Natural killer cell (primary cell): ENCODE data around the gene APBA2. TPM values are rescaled to one million over a fixed set of nuclear protein-coding genes. Genes with fewer than 3 reads are reported as not detected.

Experiments
- ATAC-seq, 3 donors: fragments of 150-1000 bp in 2 of 3; fragments of 200-7000 bp in 1 of 3; cut with Tn5 transposase; 1 replicate in 1 of 3; 2 replicates in 2 of 3; pipeline ENCODE4 v1.10.0; 2021; ENCODE audit warnings: mild to moderate bottlenecking in 2 of 3, moderate library complexity in 2 of 3
- DNase-seq, 2 donors: peaks; one replicate each; pipeline versions ENCODE4 v3.0.0 to v3.0.0-alpha.2; 2013 to 2021; ENCODE audit warnings: mixed read lengths in 1 of 2
- H3K27ac ChIP-seq: one replicate; pipeline ENCODE4 v1.5.1; 2013; ENCODE audit warnings: mild to moderate bottlenecking, low read length
- H3K27me3 ChIP-seq: one replicate; pipeline ENCODE4 v1.6.1; 2013; ENCODE audit warnings: low read length; ENCODE audit not compliant: control insufficient read depth, insufficient read depth
- H3K36me3 ChIP-seq: one replicate; pipeline ENCODE4 v1.6.1; 2013; ENCODE audit warnings: low read length; ENCODE audit not compliant: control insufficient read depth, insufficient read depth
- H3K4me1 ChIP-seq: one replicate; pipeline ENCODE4 v1.6.1; 2013; ENCODE audit warnings: low read length; ENCODE audit not compliant: control insufficient read depth, insufficient read depth
- H3K4me3 ChIP-seq: one replicate; pipeline ENCODE4 v1.5.1; 2013; ENCODE audit warnings: low read length
- H3K9me3 ChIP-seq: one replicate; pipeline ENCODE4 v1.6.1; 2013; ENCODE audit warnings: low read length; ENCODE audit not compliant: control insufficient read depth, insufficient read depth
- H3K27ac Mint-ChIP-seq, 2 donors: one replicate each; pipeline ENCODE4 v1.8.0; 2022; ENCODE audit warnings: mild to moderate bottlenecking in 2 of 2, mixed read lengths in 2 of 2, moderate library complexity in 1 of 2
- H3K27me3 Mint-ChIP-seq, 2 donors: one replicate each; pipeline ENCODE4 v1.8.0; 2022; ENCODE audit warnings: low read depth in 2 of 2, mixed read lengths in 2 of 2
- H3K36me3 Mint-ChIP-seq: one replicate; pipeline ENCODE4 v1.8.0; 2022; ENCODE audit warnings: mixed read lengths
- H3K4me1 Mint-ChIP-seq, 2 donors: one replicate each; pipeline ENCODE4 v1.8.0; 2022; ENCODE audit warnings: mixed read lengths in 2 of 2
- H3K4me3 Mint-ChIP-seq: one replicate; pipeline ENCODE4 v1.8.0; 2022; ENCODE audit warnings: mild to moderate bottlenecking, moderate library complexity, mixed read lengths
- H3K9me3 Mint-ChIP-seq, 2 donors: one replicate each; pipeline ENCODE4 v1.8.0; 2022; ENCODE audit warnings: mixed read lengths in 2 of 2
- WGBS: methylation state at CpG from one replicate; pipeline ENCODE4 v1.1.7; 2013; ENCODE audit warnings: missing lambda C conversion rate; ENCODE audit not compliant: insufficient coverage; 5-methylcytosine and 5-hydroxymethylcytosine counted together
- intact Hi-C: fragments of 100-400 bp; cut with micrococcal nuclease; formaldehyde crosslinking; loops from one replicate; pipeline ENCODE4 v1.14.2; 2022
- total RNA-seq, 4 donors: library from RNA; stranded (reverse); fragments of 120-200 nt in 1 of 4; gene quantifications; one replicate each; pipeline versions ENCODE4 v1.2.3 to v1.2.4, GENCODE V29; 2013 to 2022
- TF ChIP-seq, protein P1 (sequence below): fragments of 200-600 bp; IDR thresholded peaks from one replicate; pipeline ENCODE4 v1.8.0; 2022; ENCODE audit warnings: antibody characterized with exemption

The APBA2 gene
- total RNA-seq, 3 donors from 2014 or later (not counting 1 experiment from before 2014, with no cell fraction given) = 96.4 to 119 (median 97.9) TPM

DNA sequence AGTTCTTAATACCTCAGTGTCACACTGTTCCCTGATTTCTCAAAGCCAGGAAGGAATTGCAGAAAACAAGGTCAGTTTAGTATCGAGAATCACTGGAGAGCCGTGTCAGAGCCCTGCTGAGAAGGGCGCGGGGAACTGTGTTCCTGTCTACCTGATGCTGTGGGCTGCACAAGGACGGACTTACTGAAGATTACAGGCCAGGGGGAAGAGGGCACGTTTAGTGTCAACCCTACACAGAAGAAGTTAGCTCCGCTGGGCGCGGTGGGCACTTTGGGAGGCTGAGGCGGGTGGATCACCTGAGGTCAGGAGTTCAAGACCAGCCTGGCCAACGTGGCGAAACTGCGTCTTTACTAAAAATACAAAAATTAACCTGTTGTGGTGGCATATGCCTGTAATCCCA is 104.1 kb downstream of the APBA2 start:
- DNase-seq = no peak
- Mint-ChIP-seq H3K4me1 (peaks cover 68 to 80% of the 10 kb centered on the region in 2 donors), H3K36me3 (no peaks in the 10 kb centered on the region), H3K4me3 (no peak overlapping the region), H3K9me3 (no peaks in the 10 kb centered on the region), H3K27me3 (no peaks in the 10 kb centered on the region), H3K27ac (peak overlapping the region; percentile 80 to 90)
- Histone ChIP-seq H3K4me1 (peaks cover 54% of the 10 kb centered on the region), H3K36me3 (no peaks in the 10 kb centered on the region), H3K27ac (no peak overlapping the region), H3K9me3 (no peaks in the 10 kb centered on the region), H3K27me3 (no peaks in the 10 kb centered on the region), H3K4me3 (no peak overlapping the region)
- intact Hi-C loops = loop anchor here (5.0 kb wide), 2 partner anchors 33 to 42 kb away; no protein-coding TSS in a partner anchor
- TF ChIP-seq, protein P1, sequence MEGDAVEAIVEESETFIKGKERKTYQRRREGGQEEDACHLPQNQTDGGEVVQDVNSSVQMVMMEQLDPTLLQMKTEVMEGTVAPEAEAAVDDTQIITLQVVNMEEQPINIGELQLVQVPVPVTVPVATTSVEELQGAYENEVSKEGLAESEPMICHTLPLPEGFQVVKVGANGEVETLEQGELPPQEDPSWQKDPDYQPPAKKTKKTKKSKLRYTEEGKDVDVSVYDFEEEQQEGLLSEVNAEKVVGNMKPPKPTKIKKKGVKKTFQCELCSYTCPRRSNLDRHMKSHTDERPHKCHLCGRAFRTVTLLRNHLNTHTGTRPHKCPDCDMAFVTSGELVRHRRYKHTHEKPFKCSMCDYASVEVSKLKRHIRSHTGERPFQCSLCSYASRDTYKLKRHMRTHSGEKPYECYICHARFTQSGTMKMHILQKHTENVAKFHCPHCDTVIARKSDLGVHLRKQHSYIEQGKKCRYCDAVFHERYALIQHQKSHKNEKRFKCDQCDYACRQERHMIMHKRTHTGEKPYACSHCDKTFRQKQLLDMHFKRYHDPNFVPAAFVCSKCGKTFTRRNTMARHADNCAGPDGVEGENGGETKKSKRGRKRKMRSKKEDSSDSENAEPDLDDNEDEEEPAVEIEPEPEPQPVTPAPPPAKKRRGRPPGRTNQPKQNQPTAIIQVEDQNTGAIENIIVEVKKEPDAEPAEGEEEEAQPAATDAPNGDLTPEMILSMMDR = no peak
- no peak for ATAC-seq
- WGBS = 95% methylated on average over 13 of the region's 13 CpGs

DNA sequence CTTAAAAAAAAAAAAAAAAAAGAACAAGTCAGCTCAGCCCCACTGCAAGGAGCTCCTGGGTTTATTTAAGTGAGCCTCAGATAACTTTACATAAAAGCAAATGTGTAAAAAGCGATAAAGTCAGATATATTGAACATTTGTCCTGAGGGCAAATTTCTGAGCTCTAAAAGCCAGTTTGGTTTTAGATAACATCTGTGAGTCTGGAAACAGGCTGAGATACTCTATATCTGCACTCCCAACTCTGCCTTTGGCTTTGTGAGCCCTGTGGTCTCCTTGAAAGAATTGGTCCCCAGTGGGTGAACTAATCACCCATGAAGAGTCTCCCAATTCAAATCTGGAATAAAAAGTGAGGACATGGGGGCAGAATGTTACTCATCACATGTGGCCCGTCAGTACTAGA is 104.6 kb downstream of the APBA2 start:
- no peaks in the 10 kb centered on the region for H3K27me3 ChIP-seq
- peaks cover 54% of the 10 kb centered on the region for H3K4me1 ChIP-seq
- intact Hi-C loops = loop anchor here (5.0 kb wide), 2 partner anchors 33 to 42 kb away; no protein-coding TSS in a partner anchor
- no peaks in the 10 kb centered on the region for H3K9me3 ChIP-seq
- H3K27ac ChIP-seq = no peak overlapping the region
- Mint-ChIP-seq H3K36me3 (no peaks in the 10 kb centered on the region), H3K4me3 (no peak overlapping the region), H3K9me3 (no peaks in the 10 kb centered on the region), H3K4me1 (peaks cover 68 to 80% of the 10 kb centered on the region in 2 donors), H3K27me3 (no peaks in the 10 kb centered on the region), H3K27ac (peak overlapping the region; percentile 90 to 93)
- H3K4me3 ChIP-seq = no peak overlapping the region
- no peak for DNase-seq
- ATAC-seq = no peak
- H3K36me3 ChIP-seq = no peaks in the 10 kb centered on the region
- TF ChIP-seq, protein P1 = no peak
- WGBS = 83% methylated on average over 2 of the region's 2 CpGs

DNA sequence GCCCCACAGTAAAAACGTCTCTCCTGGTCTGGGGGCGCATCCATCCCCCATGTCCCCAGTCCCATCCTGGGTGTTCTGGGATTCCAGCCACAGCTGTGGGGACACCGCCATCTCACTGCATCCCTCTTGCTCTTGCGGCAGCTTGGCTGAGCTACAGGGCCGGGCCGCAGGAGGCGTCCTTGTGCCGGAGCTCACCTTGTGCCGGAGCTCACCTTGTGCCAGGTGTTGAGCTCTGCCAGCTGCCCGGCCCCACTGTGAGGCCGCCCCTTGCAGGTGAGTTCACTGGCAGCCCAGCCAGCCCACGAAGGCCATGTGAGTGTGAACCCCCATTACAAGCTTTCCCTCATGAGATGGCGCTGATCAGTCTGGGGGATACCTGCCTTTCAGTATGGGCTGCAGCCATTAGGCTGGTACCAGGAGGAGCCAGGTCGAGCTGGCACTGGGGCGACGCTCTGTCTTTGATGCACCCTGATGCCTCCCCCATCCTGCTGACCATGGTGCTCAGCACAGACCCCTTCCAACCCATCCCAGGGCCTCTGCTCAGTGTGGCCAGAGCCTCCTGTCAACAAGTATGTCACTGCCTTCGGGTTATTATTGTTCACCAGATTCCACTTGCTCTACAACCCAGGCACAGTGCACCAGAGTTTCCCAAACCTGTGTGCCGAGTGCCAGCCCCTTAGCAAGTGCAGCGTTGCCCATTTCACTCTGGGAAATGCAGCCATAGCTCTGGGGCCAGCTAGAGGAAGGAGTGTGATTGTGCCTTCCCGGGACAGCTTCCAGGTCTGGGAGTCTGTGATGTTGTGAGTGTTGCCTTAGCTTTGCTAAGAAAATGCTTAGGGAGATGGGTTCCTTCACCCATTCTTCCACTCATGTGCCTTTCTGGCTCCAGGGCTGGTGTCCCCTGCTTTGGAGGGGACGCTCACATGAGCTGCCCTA is 105.7 kb downstream of the APBA2 start:
- Histone ChIP-seq H3K4me3 (no peak overlapping the region), H3K27me3 (no peaks in the 10 kb centered on the region), H3K27ac (no peak overlapping the region), H3K4me1 (peaks cover 54% of the 10 kb centered on the region), H3K36me3 (no peaks in the 10 kb centered on the region), H3K9me3 (no peaks in the 10 kb centered on the region)
- Mint-ChIP-seq H3K4me3 (no peak overlapping the region), H3K4me1 (peaks cover 70 to 81% of the 10 kb centered on the region in 2 donors), H3K9me3 (no peaks in the 10 kb centered on the region), H3K27ac (peak overlapping the region; percentile 90 to 93), H3K27me3 (no peaks in the 10 kb centered on the region), H3K36me3 (no peaks in the 10 kb centered on the region)
- DNase-seq = no peak
- TF ChIP-seq, protein P1 = no peak
- WGBS = 93% methylated on average over 21 of the region's 21 CpGs
- intact Hi-C loops = loop anchor here (5.0 kb wide), 2 partner anchors 34 to 41 kb away; no protein-coding TSS in a partner anchor
- ATAC-seq = no peak
